Ovary (tissue), 3 donors: ENCODE data around the gene ERAP2.

ENCODE experiments used
- EP300 ChIP-seq: sonication (generic); formaldehyde crosslinking; IDR thresholded peaks from one replicate; pipeline ENCODE4 v1.6.1; 2017; ENCODE audit warnings: antibody characterized with exemption
- POLR2A ChIP-seq: fragments of 450-650 bp; IDR thresholded peaks from one replicate; pipeline ENCODE4 v1.6.1; 2017; ENCODE audit warnings: antibody characterized with exemption, mild to moderate bottlenecking, moderate library complexity
- TF ChIP-seq, protein P1 (sequence below), 3 donors: fragments of 450-650 bp in 2 of 3; fragments of 200-600 bp in 1 of 3; IDR thresholded peaks; one replicate each; pipeline versions ENCODE4 v1.5.1 to v1.8.0; 2016 to 2022; ENCODE audit warnings: antibody characterized with exemption in 3 of 3, mild to moderate bottlenecking in 1 of 3
- donor health status: DM: no; HTN: no; CAD: no.

DNA sequence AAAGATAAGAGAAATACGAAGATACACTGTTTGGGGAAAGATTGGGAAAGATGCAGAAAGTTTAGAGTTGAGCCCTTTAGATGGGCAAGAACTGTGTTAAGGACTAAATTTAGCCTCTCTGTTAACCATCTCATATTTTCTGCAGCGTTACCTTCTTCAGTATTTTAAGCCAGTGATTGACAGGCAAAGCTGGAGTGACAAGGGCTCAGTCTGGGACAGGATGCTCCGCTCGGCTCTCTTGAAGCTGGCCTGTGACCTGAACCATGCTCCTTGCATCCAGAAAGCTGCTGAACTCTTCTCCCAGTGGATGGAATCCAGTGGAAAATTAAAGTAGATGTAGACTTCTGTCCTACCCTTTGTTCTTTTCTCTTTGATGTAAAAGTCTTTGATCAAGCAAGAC, 33.1 kb downstream of the ERAP2 start:
- TF ChIP-seq, protein P1, sequence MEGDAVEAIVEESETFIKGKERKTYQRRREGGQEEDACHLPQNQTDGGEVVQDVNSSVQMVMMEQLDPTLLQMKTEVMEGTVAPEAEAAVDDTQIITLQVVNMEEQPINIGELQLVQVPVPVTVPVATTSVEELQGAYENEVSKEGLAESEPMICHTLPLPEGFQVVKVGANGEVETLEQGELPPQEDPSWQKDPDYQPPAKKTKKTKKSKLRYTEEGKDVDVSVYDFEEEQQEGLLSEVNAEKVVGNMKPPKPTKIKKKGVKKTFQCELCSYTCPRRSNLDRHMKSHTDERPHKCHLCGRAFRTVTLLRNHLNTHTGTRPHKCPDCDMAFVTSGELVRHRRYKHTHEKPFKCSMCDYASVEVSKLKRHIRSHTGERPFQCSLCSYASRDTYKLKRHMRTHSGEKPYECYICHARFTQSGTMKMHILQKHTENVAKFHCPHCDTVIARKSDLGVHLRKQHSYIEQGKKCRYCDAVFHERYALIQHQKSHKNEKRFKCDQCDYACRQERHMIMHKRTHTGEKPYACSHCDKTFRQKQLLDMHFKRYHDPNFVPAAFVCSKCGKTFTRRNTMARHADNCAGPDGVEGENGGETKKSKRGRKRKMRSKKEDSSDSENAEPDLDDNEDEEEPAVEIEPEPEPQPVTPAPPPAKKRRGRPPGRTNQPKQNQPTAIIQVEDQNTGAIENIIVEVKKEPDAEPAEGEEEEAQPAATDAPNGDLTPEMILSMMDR (IDR thresholded peaks at IDR 0.05): no peak
- TF ChIP-seq POLR2A (no peak), EP300 (no peak)
